Loucy (cell line): ENCODE results near the gene NRP1.

Experiments
- CTCF ChIP-seq: fragments of 200-600 bp; sonication (generic); conservative IDR thresholded peaks from 2 replicates; pipeline ENCODE4 v1.5.1; 2014; ENCODE audit warnings: mild to moderate bottlenecking, antibody characterized with exemption, low read length
- EZH2phosphoT487 ChIP-seq: fragments of 200-600 bp; IDR thresholded peaks from 2 replicates; pipeline ENCODE4 v1.6.1; 2018; ENCODE audit warnings: antibody characterized with exemption, mild to moderate bottlenecking, moderate library complexity, borderline replicate concordance

DNA sequence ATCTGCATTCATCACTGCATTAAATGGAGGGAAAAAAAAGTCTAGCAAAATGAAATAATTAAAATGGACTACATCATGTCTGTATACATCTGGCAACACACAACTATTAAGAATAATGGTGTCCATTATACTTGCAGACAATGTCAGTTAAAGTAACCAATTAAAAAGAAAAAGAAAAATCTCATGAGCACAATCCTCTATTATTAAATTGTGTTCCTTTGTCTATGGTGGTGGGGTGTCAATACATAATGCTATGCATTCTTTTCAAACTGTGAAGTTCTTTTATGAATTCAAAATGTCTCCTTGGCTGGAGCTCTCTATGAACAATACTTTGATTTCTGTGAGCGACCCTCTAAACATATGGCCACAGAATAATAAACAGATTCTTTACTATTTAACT is 63.5 kb downstream of the NRP1 start:
- TF ChIP-seq CTCF (no peak), EZH2phosphoT487 (no peak)
